HEK293 (cell line): ENCODE data around the gene ACTR3C.
A peak's percentile ranks its signal among the peaks of the same experiment; 100 is the strongest.

Source experiments
- ZBTB21 ChIP-seq: fragments of 450-650 bp; formaldehyde crosslinking; IDR thresholded peaks from 2 replicates; pipeline ENCODE4 v1.5.1; 2017; ENCODE audit warnings: missing biosample characterization, missing genetic modification characterization
- ZNF114 ChIP-seq: fragments of 450-650 bp; formaldehyde crosslinking; IDR thresholded peaks from 2 replicates; pipeline ENCODE4 v1.5.0; 2017; ENCODE audit warnings: missing biosample characterization, missing genetic modification characterization
- ZNF146 ChIP-seq: fragments of 450-650 bp; formaldehyde crosslinking; IDR thresholded peaks from 2 replicates; pipeline ENCODE4 v1.5.1; 2016; ENCODE audit warnings: missing biosample characterization, missing genetic modification characterization
- ZNF24 ChIP-seq: fragments of 450-650 bp; formaldehyde crosslinking; IDR thresholded peaks from 2 replicates; pipeline ENCODE4 v1.5.1; 2016; ENCODE audit warnings: missing biosample characterization, missing genetic modification characterization
- ZNF426 ChIP-seq: fragments of 450-650 bp; formaldehyde crosslinking; IDR thresholded peaks from 2 replicates; pipeline ENCODE4 v1.5.1; 2017; ENCODE audit warnings: missing biosample characterization, missing genetic modification characterization, mild to moderate bottlenecking, inconsistent platforms, moderate library complexity
- ZNF544 ChIP-seq: fragments of 450-650 bp; formaldehyde crosslinking; IDR thresholded peaks from 2 replicates; pipeline ENCODE4 v1.5.0; 2017; ENCODE audit warnings: missing biosample characterization, missing genetic modification characterization
- ZNF629 ChIP-seq: fragments of 450-650 bp; formaldehyde crosslinking; IDR thresholded peaks from 2 replicates; pipeline ENCODE4 v1.5.1; 2017; ENCODE audit warnings: missing biosample characterization, missing genetic modification characterization
- TF ChIP-seq, protein P1 (sequence below): fragments of 450-650 bp; formaldehyde crosslinking; IDR thresholded peaks from 2 replicates; pipeline ENCODE4 v1.5.1; 2016; ENCODE audit warnings: missing biosample characterization, missing genetic modification characterization
- TF ChIP-seq, protein P2 (sequence below): fragments of 450-650 bp; formaldehyde crosslinking; IDR thresholded peaks from 2 replicates; pipeline ENCODE4 v1.5.1; 2017; ENCODE audit warnings: missing biosample characterization, missing genetic modification characterization

DNA sequence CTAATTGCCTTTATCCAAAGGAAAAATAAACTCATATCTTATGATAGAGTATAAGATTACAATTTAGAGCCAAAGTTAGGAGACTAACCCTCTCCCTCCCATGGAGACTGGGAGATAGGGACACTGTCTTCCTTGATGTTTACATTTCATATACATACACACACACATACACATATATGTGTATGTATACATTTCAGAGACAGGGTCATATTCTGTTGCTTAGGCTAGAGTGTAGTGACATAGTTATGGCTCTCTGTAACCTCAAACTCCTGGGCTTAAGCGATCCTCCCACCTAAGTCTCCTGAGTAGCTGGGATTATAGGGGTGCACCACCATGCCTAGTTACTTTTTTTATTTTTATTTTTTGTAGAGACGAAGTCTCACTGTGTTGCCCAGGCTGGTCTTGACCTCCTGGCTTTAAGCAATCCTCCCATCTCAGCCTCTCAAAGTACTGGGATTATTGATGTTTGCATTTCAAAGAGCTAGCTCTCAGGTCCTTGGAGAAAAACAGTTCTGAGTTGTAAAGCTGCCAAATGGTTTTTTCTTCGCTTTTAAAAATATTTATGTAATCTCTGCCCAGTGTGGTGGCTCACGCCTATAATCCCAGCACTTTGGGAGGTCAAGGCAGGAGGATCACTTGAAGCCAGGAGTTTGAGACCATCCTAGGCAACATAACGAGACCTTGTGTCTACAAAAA lies 37.2 kb upstream of the ACTR3C start:
- TF ChIP-seq, protein P1, sequence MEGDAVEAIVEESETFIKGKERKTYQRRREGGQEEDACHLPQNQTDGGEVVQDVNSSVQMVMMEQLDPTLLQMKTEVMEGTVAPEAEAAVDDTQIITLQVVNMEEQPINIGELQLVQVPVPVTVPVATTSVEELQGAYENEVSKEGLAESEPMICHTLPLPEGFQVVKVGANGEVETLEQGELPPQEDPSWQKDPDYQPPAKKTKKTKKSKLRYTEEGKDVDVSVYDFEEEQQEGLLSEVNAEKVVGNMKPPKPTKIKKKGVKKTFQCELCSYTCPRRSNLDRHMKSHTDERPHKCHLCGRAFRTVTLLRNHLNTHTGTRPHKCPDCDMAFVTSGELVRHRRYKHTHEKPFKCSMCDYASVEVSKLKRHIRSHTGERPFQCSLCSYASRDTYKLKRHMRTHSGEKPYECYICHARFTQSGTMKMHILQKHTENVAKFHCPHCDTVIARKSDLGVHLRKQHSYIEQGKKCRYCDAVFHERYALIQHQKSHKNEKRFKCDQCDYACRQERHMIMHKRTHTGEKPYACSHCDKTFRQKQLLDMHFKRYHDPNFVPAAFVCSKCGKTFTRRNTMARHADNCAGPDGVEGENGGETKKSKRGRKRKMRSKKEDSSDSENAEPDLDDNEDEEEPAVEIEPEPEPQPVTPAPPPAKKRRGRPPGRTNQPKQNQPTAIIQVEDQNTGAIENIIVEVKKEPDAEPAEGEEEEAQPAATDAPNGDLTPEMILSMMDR, result no peak
- TF ChIP-seq ZNF629 (tag by site-specific recombination), result peak; percentile 50; the same call in 1 of the 2 replicates
- no peak for TF ChIP-seq ZBTB21
- no peak for TF ChIP-seq ZNF146 (tag by site-specific recombination)
- TF ChIP-seq ZNF24 (tag by site-specific recombination), result no peak
- TF ChIP-seq, protein P2, sequence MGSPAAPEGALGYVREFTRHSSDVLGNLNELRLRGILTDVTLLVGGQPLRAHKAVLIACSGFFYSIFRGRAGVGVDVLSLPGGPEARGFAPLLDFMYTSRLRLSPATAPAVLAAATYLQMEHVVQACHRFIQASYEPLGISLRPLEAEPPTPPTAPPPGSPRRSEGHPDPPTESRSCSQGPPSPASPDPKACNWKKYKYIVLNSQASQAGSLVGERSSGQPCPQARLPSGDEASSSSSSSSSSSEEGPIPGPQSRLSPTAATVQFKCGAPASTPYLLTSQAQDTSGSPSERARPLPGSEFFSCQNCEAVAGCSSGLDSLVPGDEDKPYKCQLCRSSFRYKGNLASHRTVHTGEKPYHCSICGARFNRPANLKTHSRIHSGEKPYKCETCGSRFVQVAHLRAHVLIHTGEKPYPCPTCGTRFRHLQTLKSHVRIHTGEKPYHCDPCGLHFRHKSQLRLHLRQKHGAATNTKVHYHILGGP (tag by site-specific recombination), result no peak
- no peak for TF ChIP-seq ZNF544 (tag by site-specific recombination)
- TF ChIP-seq ZNF426, result no peak
- TF ChIP-seq ZNF114, result no peak
